Suppressor macrophage treated with lipopolysaccharide for 1 hour (primary cell): ENCODE measurements around the gene CEP70.

Experiments used
- DNase-seq, 3 donors: peaks; one replicate each; pipeline ENCODE4 v3.0.0-alpha.2; 2020 to 2022

Gene CEP70

DNA sequence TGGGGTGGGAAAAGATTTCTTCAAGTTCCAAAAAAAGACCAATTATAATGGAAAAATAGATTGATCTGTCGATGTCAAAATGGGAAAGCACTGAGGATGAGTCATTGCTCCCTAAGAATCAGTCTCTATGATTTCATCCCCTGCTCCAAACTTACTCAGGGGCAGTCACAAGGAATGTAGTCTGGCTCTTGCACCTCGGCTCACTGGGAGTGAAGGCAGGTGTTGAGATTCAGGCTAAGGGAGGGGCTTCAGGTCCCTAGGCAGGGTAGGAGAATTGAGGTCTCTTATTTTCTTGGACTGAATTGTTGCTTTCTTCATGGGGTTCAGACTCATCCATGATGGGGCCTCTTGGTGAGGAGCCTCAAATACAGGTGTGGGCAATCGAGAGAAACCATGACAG is 145.4 kb downstream of the CEP70 start:
- DNase-seq = no peak

DNA sequence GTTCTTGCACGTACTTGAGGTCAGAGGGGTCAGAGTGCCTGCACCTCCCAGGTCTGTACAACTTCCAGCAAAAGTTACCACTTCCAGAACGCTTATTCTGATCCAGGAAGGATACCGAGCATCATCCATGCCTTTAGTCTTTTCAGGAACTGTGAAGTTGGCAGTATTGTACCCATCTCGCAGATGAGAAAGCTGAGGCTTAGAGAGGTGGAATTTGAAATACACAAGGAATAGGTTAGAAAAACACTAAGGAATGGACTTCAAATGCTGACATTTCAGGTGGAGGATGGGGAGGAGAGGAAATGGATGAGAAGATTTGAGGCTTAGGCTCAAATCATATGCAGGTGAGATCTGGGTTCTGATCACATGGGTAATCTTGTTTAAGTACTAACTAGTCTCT is 148.4 kb downstream of the CEP70 start:
- no peak for DNase-seq

DNA sequence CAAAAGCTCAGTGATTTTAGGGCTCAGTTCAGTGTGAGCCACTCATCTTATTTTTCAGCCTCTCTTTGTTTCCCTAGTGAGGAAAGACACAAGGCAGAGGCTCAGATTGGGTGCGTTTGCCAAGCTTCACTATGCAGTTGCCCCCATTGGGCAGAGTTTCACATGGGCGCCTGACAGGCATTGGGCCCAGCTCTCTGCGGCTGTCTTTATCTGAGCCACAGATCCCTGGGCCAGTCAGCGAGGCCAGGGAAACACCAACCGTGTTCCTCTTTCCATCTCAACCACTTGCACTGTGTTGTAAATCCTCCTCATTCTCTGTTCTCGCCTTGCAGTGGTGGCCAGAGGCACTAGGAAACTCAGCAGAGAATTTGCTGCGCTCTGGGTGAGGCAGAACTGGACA is 148.8 kb downstream of the CEP70 start:
- DNase-seq = no peak
